H1 (cell line): ENCODE data around the gene CST7. TPM values are rescaled to one million over a fixed set of nuclear protein-coding genes. Genes with fewer than 3 reads are reported as not detected.
A peak's percentile ranks its signal among the peaks of the same experiment; 100 is the strongest.

Experiments
- CTCF ChIA-PET: fragments of 300-600 bp; sonication (Branson Sonifier 250); formaldehyde crosslinking; loops from one replicate; lab custom pipeline; 2021; ENCODE audit not compliant: partially characterized antibody; lab: Charles Lee
- POLR2A ChIA-PET: fragments of 300-600 bp; sonication (Branson Sonifier 250); formaldehyde crosslinking; loops from one replicate; lab custom pipeline; 2021; ENCODE audit warnings: inconsistent platforms; ENCODE audit not compliant: partially characterized antibody; lab: Charles Lee
- DNase-seq, 2 experiments: peaks; one replicate each; pipeline versions ENCODE4 v3.0.0 to v3.0.0-alpha.2; 2010 to 2022; ENCODE audit warnings: low spot score in 2 of 2, low read depth in 1 of 2, mixed read lengths in 1 of 2
- FAIRE-seq: peaks from 2 replicates; lab custom pipeline; 2011; peaks lifted over from hg19 to GRCh38; lab: Jason Lieb, UNC
- H2AFZ ChIP-seq: 2 replicates; pipeline ENCODE4 v1.8.1; 2012; ENCODE audit warnings: low read length, inconsistent platforms
- H2AK5ac ChIP-seq: 2 replicates; pipeline ENCODE4 v1.6.1; 2013; ENCODE audit warnings: low read depth, low read length
- H2BK120ac ChIP-seq: replicated peaks from 2 replicates; pipeline ENCODE3; 2013; ENCODE audit warnings: low read depth, low read length, inconsistent platforms
- H2BK12ac ChIP-seq: 2 replicates; pipeline ENCODE4 v1.6.1; 2013; ENCODE audit warnings: low read depth, low read length
- H2BK15ac ChIP-seq: 2 replicates; pipeline ENCODE4 v1.6.1; 2013; ENCODE audit warnings: low read length
- H2BK20ac ChIP-seq: 2 replicates; pipeline ENCODE4 v1.6.1; 2013; ENCODE audit warnings: low read length
- H2BK5ac ChIP-seq: 2 replicates; pipeline ENCODE4 v1.6.1; 2013; ENCODE audit warnings: low read depth, low read length
- H3K14ac ChIP-seq: 2 replicates; pipeline ENCODE4 v1.6.1; 2013; ENCODE audit warnings: inconsistent platforms; ENCODE audit not compliant: insufficient read length
- H3K18ac ChIP-seq: 2 replicates; pipeline ENCODE4 v1.6.1; 2013; ENCODE audit warnings: low read length; ENCODE audit errors: extremely low read depth
- H3K23ac ChIP-seq: 2 replicates; pipeline ENCODE4 v1.6.1; 2013; ENCODE audit warnings: inconsistent platforms; ENCODE audit not compliant: insufficient read length
- H3K23me2 ChIP-seq: 2 replicates; pipeline ENCODE4 v1.6.1; 2013; ENCODE audit warnings: low read depth, low read length
- H3K27ac ChIP-seq: 2 replicates; pipeline ENCODE4 v1.6.1; 2011; ENCODE audit warnings: low read depth, low read length, inconsistent platforms
- H3K27me3 ChIP-seq, 4 experiments: replicated peaks in 1 of 4; 1 replicate in 1 of 4; 2 replicates in 3 of 4; pipeline versions ENCODE4 v1.6.1 to v1.8.1; 2011 to 2013; ENCODE audit warnings: low read length in 3 of 4, mild to moderate bottlenecking in 3 of 4, inconsistent platforms in 2 of 4, mixed read lengths in 2 of 4, moderate library complexity in 1 of 4; ENCODE audit not compliant: control insufficient read depth in 3 of 4, insufficient read depth in 3 of 4; ENCODE audit errors: extremely low read depth in 1 of 4
- H3K36me3 ChIP-seq, 4 experiments: 2 replicates each; pipeline versions ENCODE4 v1.6.1 to v1.8.1; 2011 to 2013; ENCODE audit warnings: mild to moderate bottlenecking in 4 of 4, low read length in 3 of 4, moderate library complexity in 2 of 4, control low read depth in 1 of 4, inconsistent platforms in 1 of 4; ENCODE audit not compliant: insufficient read depth in 4 of 4, control insufficient read depth in 2 of 4
- H3K4ac ChIP-seq: replicated peaks from 2 replicates; pipeline ENCODE3; 2013; ENCODE audit warnings: low read length, low read depth, mixed read lengths, inconsistent platforms; ENCODE audit not compliant: insufficient read length
- H3K4me1 ChIP-seq, 4 experiments: replicated peaks in 1 of 4; 1 replicate in 1 of 4; 2 replicates in 3 of 4; pipeline versions ENCODE4 v1.6.1 to v1.8.1; 2011 to 2013; ENCODE audit warnings: low read length in 3 of 4, inconsistent platforms in 2 of 4, mixed read lengths in 1 of 4; ENCODE audit not compliant: insufficient read depth in 4 of 4, control insufficient read depth in 3 of 4
- H3K4me2 ChIP-seq, 2 experiments: 2 replicates each; pipeline versions ENCODE4 v1.6.1 to v1.8.1; 2011 to 2013; ENCODE audit warnings: low read depth in 2 of 2, low read length in 2 of 2, control low read depth in 1 of 2, inconsistent platforms in 1 of 2, mild to moderate bottlenecking in 1 of 2; ENCODE audit not compliant: insufficient read depth in 1 of 2
- H3K4me3 ChIP-seq, 4 experiments: fragments of 200-600, 300-600 bp in 1 of 4; sonication (generic), shearing (Covaris generic), sonication (Bioruptor Twin) in 1 of 4; 2 replicates each; pipeline versions ENCODE4 v1.5.1 to v1.8.1; 2011 to 2016; ENCODE audit warnings: low read length in 4 of 4, low read depth in 3 of 4, control low read depth in 2 of 4, inconsistent platforms in 2 of 4, mild to moderate bottlenecking in 2 of 4, mixed read lengths in 1 of 4, moderate library complexity in 1 of 4; ENCODE audit not compliant: insufficient read depth in 2 of 4; ENCODE audit errors: extremely low read depth in 1 of 4
- H3K56ac ChIP-seq: replicated peaks from 2 replicates; pipeline ENCODE3; 2013; ENCODE audit warnings: low read depth, mild to moderate bottlenecking, mixed read lengths, low read length, inconsistent platforms; ENCODE audit not compliant: insufficient read length
- H3K79me1 ChIP-seq: 2 replicates; pipeline ENCODE4 v1.6.1; 2013; ENCODE audit warnings: low read depth, low read length, control low read depth
- H3K79me2 ChIP-seq, 2 experiments: 2 replicates each; pipeline versions ENCODE4 v1.6.1 to v1.8.1; 2012 to 2013; ENCODE audit warnings: low read length in 2 of 2, mild to moderate bottlenecking in 2 of 2, inconsistent platforms in 1 of 2; ENCODE audit not compliant: insufficient read depth in 2 of 2, control insufficient read depth in 1 of 2
- H3K9ac ChIP-seq, 4 experiments: replicated peaks in 1 of 4; 1 replicate in 1 of 4; 2 replicates in 3 of 4; pipeline versions ENCODE4 v1.6.1 to v1.8.1; 2011 to 2013; ENCODE audit warnings: low read depth in 3 of 4, low read length in 3 of 4, control low read depth in 2 of 4, mild to moderate bottlenecking in 2 of 4, moderate library complexity in 2 of 4, inconsistent platforms in 1 of 4; ENCODE audit errors: extremely low read depth in 1 of 4
- H3K9me3 ChIP-seq, 2 experiments: 2 replicates each; pipeline versions ENCODE4 v1.6.1 to v1.8.1; 2012 to 2013; ENCODE audit warnings: mild to moderate bottlenecking in 2 of 2, moderate library complexity in 2 of 2, control low read depth in 1 of 2, inconsistent platforms in 1 of 2, low read depth in 1 of 2, low read length in 1 of 2, mixed read lengths in 1 of 2; ENCODE audit not compliant: insufficient read depth in 2 of 2
- H4K20me1 ChIP-seq, 2 experiments: replicated peaks in 1 of 2; 2 replicates each; pipeline versions ENCODE3 to v1.8.1; 2011 to 2013; ENCODE audit warnings: inconsistent platforms in 2 of 2, low read length in 2 of 2, mild to moderate bottlenecking in 1 of 2; ENCODE audit not compliant: insufficient read depth in 2 of 2, control insufficient read depth in 1 of 2
- H4K5ac ChIP-seq: 2 replicates; pipeline ENCODE4 v1.6.1; 2013; ENCODE audit warnings: low read length, low read depth, mixed read lengths, inconsistent platforms; ENCODE audit not compliant: insufficient read length
- H4K8ac ChIP-seq: 2 replicates; pipeline ENCODE4 v1.8.0; 2013; ENCODE audit warnings: mild to moderate bottlenecking, moderate library complexity, low read length, inconsistent platforms; ENCODE audit not compliant: insufficient read depth; ENCODE audit errors: extremely low read depth
- H4K91ac ChIP-seq: replicated peaks from 2 replicates; pipeline ENCODE3; 2013; ENCODE audit warnings: low read length, mixed read lengths, inconsistent platforms; ENCODE audit not compliant: insufficient read length
- ASH2L ChIP-seq: fragments of 200-600, 300-600 bp; sonication (generic); IDR thresholded peaks from one replicate; pipeline ENCODE4 v1.7.1; 2017; ENCODE audit warnings: low read length
- CHD2 ChIP-seq: IDR thresholded peaks from 2 replicates; pipeline ENCODE4 v1.6.1; 2012; ENCODE audit warnings: low read length, improper control_type of control experiment
- CTBP2 ChIP-seq: IDR thresholded peaks from 2 replicates; pipeline ENCODE4 v1.7.0; 2011; ENCODE audit warnings: borderline replicate concordance, mild to moderate bottlenecking, moderate library complexity, mixed read lengths, low read length; ENCODE audit not compliant: insufficient read depth, insufficient read length
- HDAC6 ChIP-seq: IDR thresholded peaks from one replicate; pipeline ENCODE4 v1.7.1; 2012; ENCODE audit warnings: low read depth, mild to moderate bottlenecking, inconsistent platforms, low read length, moderate library complexity
- KDM1A ChIP-seq: fragments of 200-600, 300-600 bp; sonication (generic); IDR thresholded peaks from 2 replicates; pipeline ENCODE4 v1.7.1; 2016; ENCODE audit warnings: mild to moderate bottlenecking, low read length, borderline replicate concordance
- MAX ChIP-seq: IDR thresholded peaks from 2 replicates; pipeline ENCODE4 v1.6.1; 2012; ENCODE audit warnings: inconsistent platforms
- NANOG ChIP-seq: IDR thresholded peaks from 2 replicates; pipeline ENCODE4 v1.6.1; 2011; ENCODE audit warnings: low read length, low read depth, mild to moderate bottlenecking, inconsistent platforms; ENCODE audit not compliant: insufficient read depth, poor library complexity, severe bottlenecking
- POLR2AphosphoS5 ChIP-seq: IDR thresholded peaks from 2 replicates; pipeline ENCODE4 v1.6.1; 2011; ENCODE audit warnings: low read depth, low read length
- RAD21 ChIP-seq, 2 experiments: IDR thresholded peaks in 1 of 2; conservative IDR thresholded peaks in 1 of 2; 2 replicates each; pipeline ENCODE4 v1.6.1; 2011; ENCODE audit warnings: low read depth in 2 of 2, low read length in 2 of 2, improper control_type of control experiment in 1 of 2, inconsistent platforms in 1 of 2, mild to moderate bottlenecking in 1 of 2, moderate library complexity in 1 of 2
- RBBP5 ChIP-seq: IDR thresholded peaks from 2 replicates; pipeline ENCODE4 v1.7.1; 2012; ENCODE audit warnings: low read depth, mild to moderate bottlenecking, inconsistent platforms, low read length, moderate library complexity, borderline replicate concordance
- SIN3A ChIP-seq, 2 experiments: IDR thresholded peaks in 1 of 2; conservative IDR thresholded peaks in 1 of 2; 2 replicates each; pipeline ENCODE4 v1.6.1; 2011 to 2012; ENCODE audit warnings: low read length in 2 of 2, improper control_type of control experiment in 1 of 2, low read depth in 1 of 2, mild to moderate bottlenecking in 1 of 2
- TEAD4 ChIP-seq: IDR thresholded peaks from 2 replicates; pipeline ENCODE4 v1.6.1; 2012; ENCODE audit warnings: low read depth, low read length, inconsistent platforms, mixed read lengths
- ZNF274 ChIP-seq: IDR thresholded peaks from 2 replicates; pipeline ENCODE4 v1.7.0; 2012; ENCODE audit warnings: low read length, borderline replicate concordance; ENCODE audit errors: extremely low read depth
- WGBS, 2 experiments: shearing (Covaris generic) in 1 of 2; methylation state at CpG; one replicate each; pipeline versions ENCODE4 v1.1.6 to v1.1.7; 2013 to 2015; ENCODE audit warnings: low lambda C conversion rate in 2 of 2, mixed read lengths in 2 of 2, inconsistent platforms in 1 of 2, low coverage in 1 of 2, missing lambda C conversion rate in 1 of 2; ENCODE audit not compliant: insufficient replicate concordance in 2 of 2, insufficient coverage in 1 of 2, insufficient read length in 1 of 2; ENCODE audit errors: extremely low coverage in 1 of 2, missing lambda C conversion rate in 1 of 2; 5-methylcytosine and 5-hydroxymethylcytosine counted together
- polyA plus RNA-seq, 7 experiments: library from polyadenylated mRNA; depleted of rRNA in 3 of 7; stranded (reverse) in 5 of 7; unstranded in 2 of 7; fragments of >200 nt in 5 of 7; fragments of 200-250 nt in 2 of 7; gene quantifications; 1 replicate in 5 of 7; 2 replicates in 1 of 7; 4 replicates in 1 of 7; pipeline versions ENCODE4 v1.2.1 to v1.2.3, GENCODE V29; 2011 to 2013; ENCODE audit warnings: missing spikeins in 2 of 7, mixed read lengths in 2 of 7
- total RNA-seq: library from RNA; stranded (reverse); fragmentation: NEBNext Ultra II Directional; extraction: Animal tissue kit (Norgen Biotek cat#: 25700); gene quantifications from 2 replicates; pipeline ENCODE4 v1.2.1, GENCODE V29; 2021

The CST7 gene
- total and polyA plus RNA-seq, 2 of the 8 experiments (the other 6 are each of a cell fraction or from before 2014, with no cell fraction given): not detected

DNA sequence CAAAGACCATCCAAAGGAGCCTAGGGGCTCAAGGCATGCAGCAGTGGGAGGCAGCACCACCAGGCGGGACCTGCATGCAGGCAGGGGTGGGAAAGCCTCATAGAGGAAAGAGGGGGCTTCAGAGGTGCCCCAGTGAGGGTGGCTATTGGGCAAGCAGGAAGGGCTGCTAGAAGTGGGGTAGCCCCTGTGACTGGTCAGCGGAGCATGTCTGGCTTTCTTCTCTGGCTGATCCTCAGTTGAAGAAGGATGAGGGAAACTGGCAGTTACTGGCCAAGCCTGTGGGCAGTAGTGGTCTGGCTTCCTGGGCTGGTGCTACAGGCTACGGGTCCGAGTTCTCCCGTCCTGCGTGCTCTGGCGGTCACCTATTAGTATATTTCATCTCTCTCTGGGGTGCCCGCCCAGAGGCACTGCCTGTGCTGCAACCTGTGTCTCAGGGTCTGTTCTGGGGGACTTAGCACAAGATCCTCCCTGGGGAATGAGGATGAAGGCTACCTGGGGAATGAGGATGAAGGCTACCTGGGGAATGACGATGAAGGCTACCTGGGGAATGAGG lies 35.9 kb upstream of the CST7 start:
- CTCF ChIA-PET: interaction anchor here (1.2 to 2.3 kb wide), 2 partner anchors 17 to 129 kb away, joined by 3 to 6 read pairs; no protein-coding TSS in a partner anchor
- TF ChIP-seq RAD21 (IDR thresholded peaks at IDR 0.05 in 1 of 2, conservative IDR thresholded peaks at IDR 0.05 in 1 of 2; ENCODE audit: low read depth in 2 of 2, low read length in 2 of 2): no peak
- no peak for TF ChIP-seq SIN3A (conservative IDR thresholded peaks at IDR 0.05 in 1 of 2, IDR thresholded peaks at IDR 0.05 in 1 of 2; ENCODE audit: low read depth in 1 of 2, low read length in 2 of 2)
- TF ChIP-seq CHD2: no peak
- TF ChIP-seq RBBP5: no peak
- TF ChIP-seq NANOG: no peak
- no peak for TF ChIP-seq TEAD4
- TF ChIP-seq ZNF274: no peak
- TF ChIP-seq ASH2L: no peak
- TF ChIP-seq KDM1A: no peak
- no peak for TF ChIP-seq MAX
- TF ChIP-seq HDAC6: no peak
- TF ChIP-seq CTBP2: no peak
- no peak for TF ChIP-seq POLR2AphosphoS5

More for the DNA sequence above, 35.9 kb upstream of the CST7 start:
- Histone ChIP-seq H2BK12ac (no peak overlapping the region), H3K23ac (no peak overlapping the region), H3K18ac (no peak overlapping the region), H3K9ac (no peak overlapping the region), H2BK5ac (no peak overlapping the region; the same call in 1 of the 2 replicates), H4K8ac (no peak overlapping the region), H3K9me3 (peaks cover 4 to 5% of the 10 kb centered on the region in 2 experiments; a peak in 3 of 4 replicates), H3K79me1 (no peaks in the 10 kb centered on the region), H2AK5ac (no peak overlapping the region), H3K79me2 (no peaks in the 10 kb centered on the region), H3K4me1 (0 out of 7 replicates have a peak, but pooled peaks cover 0 to 2% (median 0%) of the 10 kb centered on the region in 4 experiments), H4K91ac (no peak overlapping the region), H2AFZ (no peak overlapping the region), H3K23me2 (no peaks in the 10 kb centered on the region), H4K20me1 (no peaks in the 10 kb centered on the region), H4K5ac (no peak overlapping the region), H3K4me2 (no peak overlapping the region), H2BK20ac (no peak overlapping the region), H2BK120ac (no peak overlapping the region), H3K27me3 (no peaks in the 10 kb centered on the region; a peak in 1 of 7 replicates), H2BK15ac (no peak overlapping the region), H3K4ac (no peak overlapping the region), H3K27ac (no peak overlapping the region), H3K14ac (no peak overlapping the region), H3K4me3 (no peak overlapping the region), H3K36me3 (no peaks in the 10 kb centered on the region), H3K56ac (no peak overlapping the region)
- FAIRE-seq (no peak), DNase-seq (peak in 1 of 2 experiments; percentile 35)
- WGBS, 2 experiments: 84% methylated on average over 9 of the region's 9 CpGs; no CpG with 5 or more reads in 1 of the 2 experiments
- POLR2A ChIA-PET: no interaction called here
